Measurements from ENCODE around the gene APP. TPM values are rescaled to one million over a fixed set of nuclear protein-coding genes. Genes with fewer than 3 reads are reported as not detected.

Gene APP
- total RNA-seq, 3 donors from 2014 or later (not counting 1 experiment from before 2014, with no cell fraction given), result 5.1 to 10.6 (median 7.8) TPM

- Mint-ChIP-seq H3K4me1 (no peaks in the 10 kb centered on the region), H3K9me3 (no peaks in the 10 kb centered on the region), H3K27me3 (ENCODE audit: low read depth in 2 of 2) (no peaks in the 10 kb centered on the region), H3K4me3 (no peak overlapping the region), H3K36me3 (no peaks in the 10 kb centered on the region), H3K27ac (no peak overlapping the region)
- no peak for TF ChIP-seq CTCF (IDR thresholded peaks at IDR 0.05)
- DNase-seq (no peak), ATAC-seq (no peak)
- 84% methylated on average over 2 of the region's 2 CpGs for WGBS (ENCODE audit: insufficient coverage)
- Histone ChIP-seq H3K36me3 (ENCODE audit: control insufficient read depth, insufficient read depth, low read length) (no peaks in the 10 kb centered on the region), H3K27ac (ENCODE audit: low read length) (no peak overlapping the region), H3K4me3 (ENCODE audit: low read length) (no peak overlapping the region), H3K27me3 (ENCODE audit: control insufficient read depth, insufficient read depth, low read length) (no peaks in the 10 kb centered on the region), H3K4me1 (ENCODE audit: control insufficient read depth, insufficient read depth, low read length) (no peaks in the 10 kb centered on the region), H3K9me3 (ENCODE audit: control insufficient read depth, insufficient read depth, low read length) (no peaks in the 10 kb centered on the region)
- intact Hi-C loops (cut with micrococcal nuclease), result no loop called here
Observed at GRCh38 chr21:26100573-26100972, 70.0 kb downstream of the APP start.

DNA sequence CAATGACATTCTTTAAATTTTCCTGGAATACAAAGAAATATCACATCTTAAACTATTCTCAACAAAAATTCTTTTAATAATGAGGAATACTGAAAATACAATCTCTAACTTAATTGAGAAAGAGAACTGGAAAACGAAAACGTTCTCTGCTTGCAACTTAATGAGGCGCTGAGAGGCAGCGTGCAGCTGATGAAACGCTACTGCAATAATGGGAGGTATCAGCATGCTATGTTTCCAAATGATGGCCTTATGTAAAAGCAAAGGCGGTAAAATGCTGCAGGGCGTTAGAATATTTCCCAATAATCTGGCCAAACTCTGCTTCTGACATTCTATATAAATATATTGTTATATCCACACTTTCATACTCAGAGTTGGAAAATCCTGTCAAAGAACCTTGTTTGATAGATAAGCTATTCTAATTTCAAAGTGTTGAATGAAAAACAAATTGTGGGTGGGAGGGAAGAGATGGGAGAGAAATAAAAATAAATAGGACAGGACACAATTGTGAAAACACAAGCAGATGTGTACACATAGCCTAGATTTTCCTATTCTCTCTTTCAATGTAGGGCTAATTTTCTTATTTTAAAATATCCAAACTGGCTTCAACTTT, 70.9 kb downstream of the APP start:
- no peak for DNase-seq
- intact Hi-C loops (cut with micrococcal nuclease), result no loop called here
- no peak overlapping the region for H3K4me3 Mint-ChIP-seq
- no peak overlapping the region for H3K4me3 ChIP-seq (ENCODE audit: low read length)
- TF ChIP-seq CTCF (IDR thresholded peaks at IDR 0.05), result no peak
- H3K27me3 ChIP-seq (ENCODE audit: control insufficient read depth, insufficient read depth, low read length), result no peaks in the 10 kb centered on the region
- H3K4me1 Mint-ChIP-seq, result no peaks in the 10 kb centered on the region
- no peak for ATAC-seq
- 85% methylated on average over 6 of the region's 7 CpGs for WGBS (ENCODE audit: insufficient coverage)
- no peaks in the 10 kb centered on the region for H3K4me1 ChIP-seq (ENCODE audit: control insufficient read depth, insufficient read depth, low read length)
- H3K27ac Mint-ChIP-seq, result no peak overlapping the region
- no peak overlapping the region for H3K27ac ChIP-seq (ENCODE audit: low read length)
- H3K9me3 ChIP-seq (ENCODE audit: control insufficient read depth, insufficient read depth, low read length), result no peaks in the 10 kb centered on the region
- no peaks in the 10 kb centered on the region for H3K27me3 Mint-ChIP-seq (ENCODE audit: low read depth in 2 of 2)
- H3K36me3 ChIP-seq (ENCODE audit: control insufficient read depth, insufficient read depth, low read length), result no peaks in the 10 kb centered on the region
- no peaks in the 10 kb centered on the region for H3K36me3 Mint-ChIP-seq
- H3K9me3 Mint-ChIP-seq, result no peaks in the 10 kb centered on the region

GRCh38 chr21:26098772-26099397, 71.7 kb downstream of the APP start:
- no peaks in the 10 kb centered on the region for H3K9me3 Mint-ChIP-seq
- H3K27ac Mint-ChIP-seq, result no peak overlapping the region
- DNase-seq, result no peak
- ATAC-seq, result no peak
- no peak overlapping the region for H3K4me3 Mint-ChIP-seq
- H3K27ac ChIP-seq (ENCODE audit: low read length), result no peak overlapping the region
- 83% methylated on average over 1 of the region's 4 CpGs for WGBS (ENCODE audit: insufficient coverage)
- no peaks in the 10 kb centered on the region for H3K27me3 ChIP-seq (ENCODE audit: control insufficient read depth, insufficient read depth, low read length)
- no peaks in the 10 kb centered on the region for H3K9me3 ChIP-seq (ENCODE audit: control insufficient read depth, insufficient read depth, low read length)
- H3K36me3 ChIP-seq (ENCODE audit: control insufficient read depth, insufficient read depth, low read length), result no peaks in the 10 kb centered on the region
- no peak for TF ChIP-seq CTCF (IDR thresholded peaks at IDR 0.05)
- no peaks in the 10 kb centered on the region for H3K27me3 Mint-ChIP-seq (ENCODE audit: low read depth in 2 of 2)
- no peaks in the 10 kb centered on the region for H3K4me1 Mint-ChIP-seq
- H3K36me3 Mint-ChIP-seq, result no peaks in the 10 kb centered on the region
- no peak overlapping the region for H3K4me3 ChIP-seq (ENCODE audit: low read length)
- intact Hi-C loops (cut with micrococcal nuclease), result no loop called here
- H3K4me1 ChIP-seq (ENCODE audit: control insufficient read depth, insufficient read depth, low read length), result no peaks in the 10 kb centered on the region

DNA sequence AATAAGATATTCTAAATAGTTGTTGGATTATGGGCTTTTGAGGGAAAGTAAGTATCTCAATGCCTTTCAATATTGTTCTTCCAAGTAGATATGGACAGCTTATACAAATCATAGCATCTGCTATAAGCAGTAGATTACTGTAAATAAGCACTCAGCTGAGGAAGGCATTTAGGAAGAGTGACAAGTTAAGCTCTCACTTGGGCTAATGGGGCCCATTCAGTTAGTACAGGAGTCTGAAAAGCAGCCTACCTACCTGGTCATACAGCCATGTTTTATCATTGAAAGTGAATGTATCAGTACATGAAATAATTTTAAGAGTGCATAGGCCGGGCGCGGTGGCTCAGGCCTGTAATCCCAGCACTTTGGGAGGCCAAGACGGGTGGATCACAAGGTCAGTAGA, 73.1 kb downstream of the APP start:
- no peaks in the 10 kb centered on the region for H3K4me1 ChIP-seq (ENCODE audit: control insufficient read depth, insufficient read depth, low read length)
- no peak overlapping the region for H3K27ac Mint-ChIP-seq
- no peak for TF ChIP-seq CTCF (IDR thresholded peaks at IDR 0.05)
- intact Hi-C loops (cut with micrococcal nuclease), result no loop called here
- H3K4me3 Mint-ChIP-seq, result no peak overlapping the region
- H3K9me3 Mint-ChIP-seq, result no peaks in the 10 kb centered on the region
- no peak overlapping the region for H3K4me3 ChIP-seq (ENCODE audit: low read length)
- H3K36me3 Mint-ChIP-seq, result no peaks in the 10 kb centered on the region
- H3K27ac ChIP-seq (ENCODE audit: low read length), result no peak overlapping the region
- ATAC-seq, result no peak
- WGBS (ENCODE audit: insufficient coverage), result 95% methylated on average over 4 of the region's 4 CpGs
- no peaks in the 10 kb centered on the region for H3K27me3 ChIP-seq (ENCODE audit: control insufficient read depth, insufficient read depth, low read length)
- DNase-seq, result no peak
- no peaks in the 10 kb centered on the region for H3K9me3 ChIP-seq (ENCODE audit: control insufficient read depth, insufficient read depth, low read length)
- H3K27me3 Mint-ChIP-seq (ENCODE audit: low read depth in 2 of 2), result no peaks in the 10 kb centered on the region
- no peaks in the 10 kb centered on the region for H3K4me1 Mint-ChIP-seq
- no peaks in the 10 kb centered on the region for H3K36me3 ChIP-seq (ENCODE audit: control insufficient read depth, insufficient read depth, low read length)
